HG03280 (cell line): Measurements from ENCODE around the gene DIS3L2.
"Not testable (repeated sequence)": the region's sequence is repeated elsewhere in the genome, so short reads cannot be mapped to it uniquely, and the experiment has no call there.

Experiments used
- ATAC-seq: cut with Tn5 transposase; IDR thresholded peaks from one replicate; pipeline ENCODE4 v1.9.1; 2021; ENCODE audit warnings: mild to moderate bottlenecking, moderate library complexity; ENCODE audit not compliant: unreplicated experiment

DIS3L2 gene

GRCh38 chr2:232378735-232379151 is 417.2 kb downstream of the DIS3L2 start, which contains the start of gene ALPP:
ALPP (plus strand) TSS chr2:232378751; CDS start chr2:232378803, 52 bp downstream.
- not testable (repeated sequence) for ATAC-seq

GRCh38 chr2:232379610-232380590 is 418.4 kb downstream of the DIS3L2 start:
- not testable (repeated sequence) for ATAC-seq

- ATAC-seq = not testable (repeated sequence)
Measured at GRCh38 chr2:232381204-232382031, 419.9 kb downstream of the DIS3L2 start.

- no peak for ATAC-seq
Measured at GRCh38 chr2:232382331-232383225, 421.1 kb downstream of the DIS3L2 start.

GRCh38 chr2:232384466-232384865 is 423.0 kb downstream of the DIS3L2 start:
- ATAC-seq = no peak

GRCh38 chr2:232385058-232385457 is 423.5 kb downstream of the DIS3L2 start:
- not testable (repeated sequence) for ATAC-seq

GRCh38 chr2:232385660-232386489 is 424.4 kb downstream of the DIS3L2 start:
- ATAC-seq = no peak

GRCh38 chr2:232386490-232386739 is 424.9 kb downstream of the DIS3L2 start:
- no peak for ATAC-seq
